Right lobe of liver (tissue), 4 donors: ENCODE data around the gene PALM3.

Experiments
- POLR2A ChIP-seq: fragments of 450-650 bp; IDR thresholded peaks from one replicate; pipeline ENCODE4 v1.6.1; 2017; ENCODE audit warnings: antibody characterized with exemption, mild to moderate bottlenecking
- TF ChIP-seq, protein P1 (sequence below), 4 donors: fragments of 200-600 bp in 3 of 4; fragments of 450-650 bp in 1 of 4; IDR thresholded peaks; one replicate each; pipeline versions ENCODE4 v1.5.1 to v1.8.0; 2016 to 2022; ENCODE audit warnings: antibody characterized with exemption in 4 of 4, mild to moderate bottlenecking in 2 of 4
- donor health status: DM: no; HTN: no; CAD: no.
- donor health status: DM: no; HTN: no; CAD: no.
- donor health status: DM: no; HTN: yes; CAD: no.

DNA sequence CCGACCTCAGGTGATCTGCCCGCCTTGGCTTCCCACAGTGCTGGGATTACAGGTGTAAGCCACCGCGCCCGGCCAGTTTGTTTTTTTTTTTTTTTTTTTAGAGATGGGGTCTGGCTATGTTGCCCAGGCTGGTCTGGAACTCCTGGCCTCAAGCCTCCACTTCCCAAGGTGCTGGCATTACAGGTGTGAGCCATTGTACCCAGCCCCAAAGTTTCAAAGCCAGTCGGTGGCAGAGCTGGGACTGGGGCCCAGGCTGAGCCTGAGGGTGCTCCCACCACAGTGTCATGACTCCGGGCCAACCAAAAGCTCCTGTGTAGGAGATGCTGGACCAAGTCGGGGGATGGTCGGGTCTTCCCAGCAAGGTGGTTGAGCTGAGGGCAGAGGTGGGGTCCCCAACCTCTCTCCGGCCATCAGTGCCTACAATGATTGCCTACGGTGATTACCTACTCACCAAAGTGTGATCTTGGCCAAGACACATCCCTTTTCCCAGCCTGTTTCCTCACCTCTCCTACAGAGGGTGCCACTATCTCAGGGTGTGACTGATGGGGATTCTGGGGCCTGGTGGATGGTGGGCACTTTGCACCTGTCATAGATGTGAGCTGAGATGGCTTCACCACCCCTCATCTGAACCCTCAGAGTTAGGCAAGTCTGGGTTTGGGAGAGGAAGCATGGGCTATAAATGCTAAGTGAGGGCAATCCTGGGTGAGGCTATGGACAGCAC is 34.6 kb upstream of the PALM3 start:
- TF ChIP-seq, protein P1, sequence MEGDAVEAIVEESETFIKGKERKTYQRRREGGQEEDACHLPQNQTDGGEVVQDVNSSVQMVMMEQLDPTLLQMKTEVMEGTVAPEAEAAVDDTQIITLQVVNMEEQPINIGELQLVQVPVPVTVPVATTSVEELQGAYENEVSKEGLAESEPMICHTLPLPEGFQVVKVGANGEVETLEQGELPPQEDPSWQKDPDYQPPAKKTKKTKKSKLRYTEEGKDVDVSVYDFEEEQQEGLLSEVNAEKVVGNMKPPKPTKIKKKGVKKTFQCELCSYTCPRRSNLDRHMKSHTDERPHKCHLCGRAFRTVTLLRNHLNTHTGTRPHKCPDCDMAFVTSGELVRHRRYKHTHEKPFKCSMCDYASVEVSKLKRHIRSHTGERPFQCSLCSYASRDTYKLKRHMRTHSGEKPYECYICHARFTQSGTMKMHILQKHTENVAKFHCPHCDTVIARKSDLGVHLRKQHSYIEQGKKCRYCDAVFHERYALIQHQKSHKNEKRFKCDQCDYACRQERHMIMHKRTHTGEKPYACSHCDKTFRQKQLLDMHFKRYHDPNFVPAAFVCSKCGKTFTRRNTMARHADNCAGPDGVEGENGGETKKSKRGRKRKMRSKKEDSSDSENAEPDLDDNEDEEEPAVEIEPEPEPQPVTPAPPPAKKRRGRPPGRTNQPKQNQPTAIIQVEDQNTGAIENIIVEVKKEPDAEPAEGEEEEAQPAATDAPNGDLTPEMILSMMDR (IDR thresholded peaks at IDR 0.05): peak in 2 of 4 donors; percentile 11
- no peak for TF ChIP-seq POLR2A
